WTC11 (cell line): ENCODE data around the gene TLNRD1. TPM values are rescaled to one million over a fixed set of nuclear protein-coding genes. Genes with fewer than 3 reads are reported as not detected.

ENCODE experiments used
- ATAC-seq: fragments of 200-7000 bp; cut with Tn5 transposase; 2 replicates; pipeline ENCODE4 v1.10.0; 2021; ENCODE audit warnings: mild to moderate bottlenecking, moderate library complexity
- CTCF ChIA-PET: fragments of 300-600 bp; sonication (Branson Sonifier 250); formaldehyde crosslinking; loops from one replicate; lab custom pipeline; 2021; ENCODE audit warnings: antibody characterized with exemption; lab: Charles Lee
- POLR2A ChIA-PET: fragments of 350-600 bp; sonication (Branson Sonifier 250); formaldehyde crosslinking; loops from one replicate; lab custom pipeline; 2021; ENCODE audit warnings: antibody characterized with exemption; lab: Charles Lee
- DNase-seq: peaks from one replicate; pipeline ENCODE4 v3.0.0; 2021; ENCODE audit warnings: low spot score
- H3K27ac Mint-ChIP-seq: 2 replicates; pipeline ENCODE4 v1.8.0; 2021; ENCODE audit warnings: mixed read lengths
- H3K27me3 Mint-ChIP-seq: 2 replicates; pipeline ENCODE4 v1.8.0; 2021; ENCODE audit warnings: low read depth, mild to moderate bottlenecking, moderate library complexity, mixed read lengths
- H3K36me3 Mint-ChIP-seq: 2 replicates; pipeline ENCODE4 v1.8.0; 2021; ENCODE audit warnings: mixed read lengths
- H3K4me1 Mint-ChIP-seq: 2 replicates; pipeline ENCODE4 v1.8.0; 2022; ENCODE audit warnings: mixed read lengths
- H3K4me3 Mint-ChIP-seq: 2 replicates; pipeline ENCODE4 v1.8.0; 2021; ENCODE audit warnings: mild to moderate bottlenecking, moderate library complexity, mixed read lengths
- H3K9me3 Mint-ChIP-seq: 2 replicates; pipeline ENCODE4 v1.8.0; 2021; ENCODE audit warnings: mixed read lengths
- ATF1 ChIP-seq: sonication (generic); formaldehyde crosslinking; IDR thresholded peaks from 2 replicates; pipeline ENCODE4 v1.8.1; 2023; ENCODE audit warnings: mild to moderate bottlenecking, moderate library complexity, missing genetic modification reagents
- ESRRA ChIP-seq: sonication (generic); formaldehyde crosslinking; IDR thresholded peaks from 2 replicates; pipeline ENCODE4 v1.8.1; 2022; ENCODE audit warnings: mild to moderate bottlenecking, missing genetic modification reagents, borderline replicate concordance
- ETV6 ChIP-seq: sonication (generic); formaldehyde crosslinking; IDR thresholded peaks from 2 replicates; pipeline ENCODE4 v1.8.1; 2022; ENCODE audit warnings: mild to moderate bottlenecking, missing genetic modification reagents
- FOXP1 ChIP-seq: sonication (generic); formaldehyde crosslinking; IDR thresholded peaks from 2 replicates; pipeline ENCODE4 v1.8.0; 2022; ENCODE audit warnings: missing genetic modification reagents, mild to moderate bottlenecking, moderate library complexity, borderline replicate concordance
- GABPB1 ChIP-seq: sonication (generic); formaldehyde crosslinking; IDR thresholded peaks from 2 replicates; pipeline ENCODE4 v1.8.1; 2023; ENCODE audit warnings: mild to moderate bottlenecking, missing genetic modification reagents
- GRHL2 ChIP-seq: fragments of 250-450 bp; sonication (Bioruptor Pico); IDR thresholded peaks from 2 replicates; pipeline ENCODE4 v1.8.0; 2022; ENCODE audit warnings: mild to moderate bottlenecking, moderate library complexity; ENCODE audit not compliant: insufficient replicate concordance, severe bottlenecking
- HMGA2 ChIP-seq: fragments of 250-450 bp; sonication (Bioruptor Pico); IDR thresholded peaks from 2 replicates; pipeline ENCODE4 v1.4.0; 2021; ENCODE audit warnings: mild to moderate bottlenecking, moderate library complexity
- IRF2 ChIP-seq: sonication (generic); formaldehyde crosslinking; IDR thresholded peaks from 2 replicates; pipeline ENCODE4 v1.8.0; 2022; ENCODE audit warnings: low read depth, missing genetic modification reagents, borderline replicate concordance
- JAZF1 ChIP-seq: fragments of 250-450 bp; sonication (Bioruptor Pico); IDR thresholded peaks from 2 replicates; pipeline ENCODE4 v1.9.0; 2021; ENCODE audit warnings: moderate library complexity, mild to moderate bottlenecking, inconsistent platforms
- NFYB ChIP-seq: sonication (generic); formaldehyde crosslinking; conservative IDR thresholded peaks from 2 replicates; pipeline ENCODE4 v1.8.0; 2022; ENCODE audit warnings: low read depth, missing genetic modification reagents
- OVOL2 ChIP-seq: fragments of 250-450 bp; sonication (Bioruptor Pico); IDR thresholded peaks from 2 replicates; pipeline ENCODE4 v1.9.0; 2021; ENCODE audit warnings: mild to moderate bottlenecking, borderline replicate concordance
- RORB ChIP-seq: fragments of 250-450 bp; sonication (Bioruptor Pico); IDR thresholded peaks from 2 replicates; pipeline ENCODE4 v1.9.0; 2021; ENCODE audit warnings: mild to moderate bottlenecking
- TP53 ChIP-seq: sonication (generic); formaldehyde crosslinking; IDR thresholded peaks from 2 replicates; pipeline ENCODE4 v1.8.1; 2023; ENCODE audit warnings: mild to moderate bottlenecking, missing genetic modification reagents
- ZNF232 ChIP-seq: sonication (generic); formaldehyde crosslinking; IDR thresholded peaks from 2 replicates; pipeline ENCODE4 v1.8.0; 2022; ENCODE audit warnings: mild to moderate bottlenecking, missing genetic modification reagents
- total RNA-seq: library from RNA; stranded (reverse); gene quantifications from 3 replicates; pipeline ENCODE4 v1.2.3, GENCODE V29; 2021
- TF ChIP-seq, protein P1 (sequence below): sonication (generic); formaldehyde crosslinking; IDR thresholded peaks from 2 replicates; pipeline ENCODE4 v1.8.0; 2022; ENCODE audit warnings: mild to moderate bottlenecking, missing genetic modification reagents
- TF ChIP-seq, protein P2 (sequence below): sonication (generic); formaldehyde crosslinking; conservative IDR thresholded peaks from 2 replicates; pipeline ENCODE4 v1.8.1; 2023; ENCODE audit warnings: mild to moderate bottlenecking, low read depth, missing genetic modification reagents, moderate library complexity
- TF ChIP-seq, protein P3 (sequence below): fragments of 250-450 bp; sonication (Bioruptor Pico); IDR thresholded peaks from 2 replicates; pipeline ENCODE4 v1.9.0; 2021; ENCODE audit warnings: mild to moderate bottlenecking
- TF ChIP-seq, protein P4 (sequence below): fragments of 250-450 bp; sonication (Bioruptor Pico); IDR thresholded peaks from 2 replicates; pipeline ENCODE4 v1.9.0; 2021; ENCODE audit warnings: mild to moderate bottlenecking, borderline replicate concordance
- TF ChIP-seq, protein P5 (sequence below): sonication (generic); formaldehyde crosslinking; IDR thresholded peaks from 2 replicates; pipeline ENCODE4 v1.8.1; 2022; ENCODE audit warnings: mild to moderate bottlenecking, moderate library complexity, missing genetic modification reagents
- TF ChIP-seq, protein P6 (sequence below): sonication (generic); formaldehyde crosslinking; IDR thresholded peaks from 2 replicates; pipeline ENCODE4 v1.8.0; 2023; ENCODE audit warnings: mild to moderate bottlenecking, missing genetic modification reagents
- TF ChIP-seq, protein P7 (sequence below): sonication (generic); formaldehyde crosslinking; IDR thresholded peaks from 2 replicates; pipeline ENCODE4 v1.8.1; 2022; ENCODE audit warnings: mild to moderate bottlenecking, missing genetic modification reagents, moderate library complexity, borderline replicate concordance

The TLNRD1 gene
- total RNA-seq, 1 experiment from 2014 or later = 26.7 TPM

DNA sequence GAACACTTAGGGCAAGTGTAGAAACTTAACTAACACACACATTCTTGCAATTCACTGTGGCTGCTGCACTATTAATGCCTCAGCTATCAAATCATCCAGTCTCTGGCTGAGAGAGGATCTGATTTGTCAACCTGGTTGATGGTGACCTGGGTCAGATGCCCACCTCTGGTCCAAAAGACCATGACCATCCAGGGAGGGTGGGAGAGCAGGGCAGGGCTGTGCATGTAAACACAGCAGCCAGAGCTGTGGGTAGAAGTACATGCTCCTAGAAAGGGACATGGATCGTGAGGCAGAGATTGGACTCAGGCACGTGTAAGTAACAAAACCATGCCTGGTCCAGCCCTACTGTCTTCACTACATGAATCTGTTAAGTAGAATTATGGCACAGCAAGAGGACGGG lies 28.4 kb upstream of the TLNRD1 start (continued):
- no peak for TF ChIP-seq ZNF232
- TF ChIP-seq JAZF1 (CRISPR knock-in tag) = no peak
- TF ChIP-seq, protein P1, sequence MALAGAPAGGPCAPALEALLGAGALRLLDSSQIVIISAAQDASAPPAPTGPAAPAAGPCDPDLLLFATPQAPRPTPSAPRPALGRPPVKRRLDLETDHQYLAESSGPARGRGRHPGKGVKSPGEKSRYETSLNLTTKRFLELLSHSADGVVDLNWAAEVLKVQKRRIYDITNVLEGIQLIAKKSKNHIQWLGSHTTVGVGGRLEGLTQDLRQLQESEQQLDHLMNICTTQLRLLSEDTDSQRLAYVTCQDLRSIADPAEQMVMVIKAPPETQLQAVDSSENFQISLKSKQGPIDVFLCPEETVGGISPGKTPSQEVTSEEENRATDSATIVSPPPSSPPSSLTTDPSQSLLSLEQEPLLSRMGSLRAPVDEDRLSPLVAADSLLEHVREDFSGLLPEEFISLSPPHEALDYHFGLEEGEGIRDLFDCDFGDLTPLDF (CRISPR knock-in tag) = no peak
- no peak for TF ChIP-seq NFYB
- TF ChIP-seq ETV6 (CRISPR knock-in tag) = no peak
- TF ChIP-seq, all 79 proteins: peak for 0

DNA sequence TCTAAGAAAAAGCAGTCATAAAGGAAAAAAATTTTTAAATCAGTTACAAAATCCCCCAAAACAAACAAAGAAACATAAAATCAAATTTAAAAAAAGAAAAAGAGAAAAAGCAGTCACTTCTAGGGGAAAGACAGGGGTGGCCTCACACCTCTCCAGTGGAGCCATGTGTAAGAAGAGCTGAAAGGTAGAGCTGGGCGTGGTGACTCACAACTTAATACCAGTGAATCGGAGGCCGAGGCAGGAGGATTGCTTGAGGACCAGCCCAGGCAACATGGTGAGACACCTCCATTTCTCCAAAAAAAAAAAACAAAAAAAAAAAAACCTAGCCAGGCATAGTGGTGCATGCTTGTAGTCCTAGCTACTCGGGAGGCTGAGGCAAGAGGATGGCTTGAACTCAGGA lies 25.8 kb upstream of the TLNRD1 start:
- peaks cover 17% of the 10 kb centered on the region for H3K36me3 Mint-ChIP-seq
- H3K4me1 Mint-ChIP-seq = peaks cover 57% of the 10 kb centered on the region
- CTCF ChIA-PET = interaction anchor here (0.6 to 5.2 kb wide), 6 partner anchors 20 to 388 kb away, joined by 3 to 82 read pairs (median 4); no protein-coding TSS in a partner anchor
- POLR2A ChIA-PET = no interaction called here
- TF ChIP-seq, protein P2, sequence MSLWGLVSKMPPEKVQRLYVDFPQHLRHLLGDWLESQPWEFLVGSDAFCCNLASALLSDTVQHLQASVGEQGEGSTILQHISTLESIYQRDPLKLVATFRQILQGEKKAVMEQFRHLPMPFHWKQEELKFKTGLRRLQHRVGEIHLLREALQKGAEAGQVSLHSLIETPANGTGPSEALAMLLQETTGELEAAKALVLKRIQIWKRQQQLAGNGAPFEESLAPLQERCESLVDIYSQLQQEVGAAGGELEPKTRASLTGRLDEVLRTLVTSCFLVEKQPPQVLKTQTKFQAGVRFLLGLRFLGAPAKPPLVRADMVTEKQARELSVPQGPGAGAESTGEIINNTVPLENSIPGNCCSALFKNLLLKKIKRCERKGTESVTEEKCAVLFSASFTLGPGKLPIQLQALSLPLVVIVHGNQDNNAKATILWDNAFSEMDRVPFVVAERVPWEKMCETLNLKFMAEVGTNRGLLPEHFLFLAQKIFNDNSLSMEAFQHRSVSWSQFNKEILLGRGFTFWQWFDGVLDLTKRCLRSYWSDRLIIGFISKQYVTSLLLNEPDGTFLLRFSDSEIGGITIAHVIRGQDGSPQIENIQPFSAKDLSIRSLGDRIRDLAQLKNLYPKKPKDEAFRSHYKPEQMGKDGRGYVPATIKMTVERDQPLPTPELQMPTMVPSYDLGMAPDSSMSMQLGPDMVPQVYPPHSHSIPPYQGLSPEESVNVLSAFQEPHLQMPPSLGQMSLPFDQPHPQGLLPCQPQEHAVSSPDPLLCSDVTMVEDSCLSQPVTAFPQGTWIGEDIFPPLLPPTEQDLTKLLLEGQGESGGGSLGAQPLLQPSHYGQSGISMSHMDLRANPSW (CRISPR knock-in tag) = no peak
- TF ChIP-seq TP53 (CRISPR knock-in tag) (no peak), GRHL2 (no peak), ZNF232 (no peak), GABPB1 (CRISPR knock-in tag) (no peak), NFYB (no peak), FOXP1 (CRISPR knock-in tag) (no peak), HMGA2 (CRISPR knock-in tag) (no peak), OVOL2 (no peak), ESRRA (CRISPR knock-in tag) (no peak), IRF2 (CRISPR knock-in tag) (no peak), RORB (CRISPR knock-in tag) (no peak), ATF1 (CRISPR knock-in tag) (no peak)
- TF ChIP-seq, protein P3, sequence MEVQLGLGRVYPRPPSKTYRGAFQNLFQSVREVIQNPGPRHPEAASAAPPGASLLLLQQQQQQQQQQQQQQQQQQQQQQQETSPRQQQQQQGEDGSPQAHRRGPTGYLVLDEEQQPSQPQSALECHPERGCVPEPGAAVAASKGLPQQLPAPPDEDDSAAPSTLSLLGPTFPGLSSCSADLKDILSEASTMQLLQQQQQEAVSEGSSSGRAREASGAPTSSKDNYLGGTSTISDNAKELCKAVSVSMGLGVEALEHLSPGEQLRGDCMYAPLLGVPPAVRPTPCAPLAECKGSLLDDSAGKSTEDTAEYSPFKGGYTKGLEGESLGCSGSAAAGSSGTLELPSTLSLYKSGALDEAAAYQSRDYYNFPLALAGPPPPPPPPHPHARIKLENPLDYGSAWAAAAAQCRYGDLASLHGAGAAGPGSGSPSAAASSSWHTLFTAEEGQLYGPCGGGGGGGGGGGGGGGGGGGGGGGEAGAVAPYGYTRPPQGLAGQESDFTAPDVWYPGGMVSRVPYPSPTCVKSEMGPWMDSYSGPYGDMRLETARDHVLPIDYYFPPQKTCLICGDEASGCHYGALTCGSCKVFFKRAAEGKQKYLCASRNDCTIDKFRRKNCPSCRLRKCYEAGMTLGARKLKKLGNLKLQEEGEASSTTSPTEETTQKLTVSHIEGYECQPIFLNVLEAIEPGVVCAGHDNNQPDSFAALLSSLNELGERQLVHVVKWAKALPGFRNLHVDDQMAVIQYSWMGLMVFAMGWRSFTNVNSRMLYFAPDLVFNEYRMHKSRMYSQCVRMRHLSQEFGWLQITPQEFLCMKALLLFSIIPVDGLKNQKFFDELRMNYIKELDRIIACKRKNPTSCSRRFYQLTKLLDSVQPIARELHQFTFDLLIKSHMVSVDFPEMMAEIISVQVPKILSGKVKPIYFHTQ (CRISPR knock-in tag) = no peak
- TF ChIP-seq, protein P4, sequence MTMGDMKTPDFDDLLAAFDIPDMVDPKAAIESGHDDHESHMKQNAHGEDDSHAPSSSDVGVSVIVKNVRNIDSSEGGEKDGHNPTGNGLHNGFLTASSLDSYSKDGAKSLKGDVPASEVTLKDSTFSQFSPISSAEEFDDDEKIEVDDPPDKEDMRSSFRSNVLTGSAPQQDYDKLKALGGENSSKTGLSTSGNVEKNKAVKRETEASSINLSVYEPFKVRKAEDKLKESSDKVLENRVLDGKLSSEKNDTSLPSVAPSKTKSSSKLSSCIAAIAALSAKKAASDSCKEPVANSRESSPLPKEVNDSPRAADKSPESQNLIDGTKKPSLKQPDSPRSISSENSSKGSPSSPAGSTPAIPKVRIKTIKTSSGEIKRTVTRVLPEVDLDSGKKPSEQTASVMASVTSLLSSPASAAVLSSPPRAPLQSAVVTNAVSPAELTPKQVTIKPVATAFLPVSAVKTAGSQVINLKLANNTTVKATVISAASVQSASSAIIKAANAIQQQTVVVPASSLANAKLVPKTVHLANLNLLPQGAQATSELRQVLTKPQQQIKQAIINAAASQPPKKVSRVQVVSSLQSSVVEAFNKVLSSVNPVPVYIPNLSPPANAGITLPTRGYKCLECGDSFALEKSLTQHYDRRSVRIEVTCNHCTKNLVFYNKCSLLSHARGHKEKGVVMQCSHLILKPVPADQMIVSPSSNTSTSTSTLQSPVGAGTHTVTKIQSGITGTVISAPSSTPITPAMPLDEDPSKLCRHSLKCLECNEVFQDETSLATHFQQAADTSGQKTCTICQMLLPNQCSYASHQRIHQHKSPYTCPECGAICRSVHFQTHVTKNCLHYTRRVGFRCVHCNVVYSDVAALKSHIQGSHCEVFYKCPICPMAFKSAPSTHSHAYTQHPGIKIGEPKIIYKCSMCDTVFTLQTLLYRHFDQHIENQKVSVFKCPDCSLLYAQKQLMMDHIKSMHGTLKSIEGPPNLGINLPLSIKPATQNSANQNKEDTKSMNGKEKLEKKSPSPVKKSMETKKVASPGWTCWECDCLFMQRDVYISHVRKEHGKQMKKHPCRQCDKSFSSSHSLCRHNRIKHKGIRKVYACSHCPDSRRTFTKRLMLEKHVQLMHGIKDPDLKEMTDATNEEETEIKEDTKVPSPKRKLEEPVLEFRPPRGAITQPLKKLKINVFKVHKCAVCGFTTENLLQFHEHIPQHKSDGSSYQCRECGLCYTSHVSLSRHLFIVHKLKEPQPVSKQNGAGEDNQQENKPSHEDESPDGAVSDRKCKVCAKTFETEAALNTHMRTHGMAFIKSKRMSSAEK (CRISPR knock-in tag) = no peak
- TF ChIP-seq, protein P5, sequence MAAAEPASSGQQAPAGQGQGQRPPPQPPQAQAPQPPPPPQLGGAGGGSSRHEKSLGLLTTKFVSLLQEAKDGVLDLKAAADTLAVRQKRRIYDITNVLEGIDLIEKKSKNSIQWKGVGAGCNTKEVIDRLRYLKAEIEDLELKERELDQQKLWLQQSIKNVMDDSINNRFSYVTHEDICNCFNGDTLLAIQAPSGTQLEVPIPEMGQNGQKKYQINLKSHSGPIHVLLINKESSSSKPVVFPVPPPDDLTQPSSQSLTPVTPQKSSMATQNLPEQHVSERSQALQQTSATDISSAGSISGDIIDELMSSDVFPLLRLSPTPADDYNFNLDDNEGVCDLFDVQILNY (CRISPR knock-in tag) = no peak
- TF ChIP-seq, protein P6, sequence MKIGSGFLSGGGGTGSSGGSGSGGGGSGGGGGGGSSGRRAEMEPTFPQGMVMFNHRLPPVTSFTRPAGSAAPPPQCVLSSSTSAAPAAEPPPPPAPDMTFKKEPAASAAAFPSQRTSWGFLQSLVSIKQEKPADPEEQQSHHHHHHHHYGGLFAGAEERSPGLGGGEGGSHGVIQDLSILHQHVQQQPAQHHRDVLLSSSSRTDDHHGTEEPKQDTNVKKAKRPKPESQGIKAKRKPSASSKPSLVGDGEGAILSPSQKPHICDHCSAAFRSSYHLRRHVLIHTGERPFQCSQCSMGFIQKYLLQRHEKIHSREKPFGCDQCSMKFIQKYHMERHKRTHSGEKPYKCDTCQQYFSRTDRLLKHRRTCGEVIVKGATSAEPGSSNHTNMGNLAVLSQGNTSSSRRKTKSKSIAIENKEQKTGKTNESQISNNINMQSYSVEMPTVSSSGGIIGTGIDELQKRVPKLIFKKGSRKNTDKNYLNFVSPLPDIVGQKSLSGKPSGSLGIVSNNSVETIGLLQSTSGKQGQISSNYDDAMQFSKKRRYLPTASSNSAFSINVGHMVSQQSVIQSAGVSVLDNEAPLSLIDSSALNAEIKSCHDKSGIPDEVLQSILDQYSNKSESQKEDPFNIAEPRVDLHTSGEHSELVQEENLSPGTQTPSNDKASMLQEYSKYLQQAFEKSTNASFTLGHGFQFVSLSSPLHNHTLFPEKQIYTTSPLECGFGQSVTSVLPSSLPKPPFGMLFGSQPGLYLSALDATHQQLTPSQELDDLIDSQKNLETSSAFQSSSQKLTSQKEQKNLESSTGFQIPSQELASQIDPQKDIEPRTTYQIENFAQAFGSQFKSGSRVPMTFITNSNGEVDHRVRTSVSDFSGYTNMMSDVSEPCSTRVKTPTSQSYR = no peak
- TF ChIP-seq, protein P7, sequence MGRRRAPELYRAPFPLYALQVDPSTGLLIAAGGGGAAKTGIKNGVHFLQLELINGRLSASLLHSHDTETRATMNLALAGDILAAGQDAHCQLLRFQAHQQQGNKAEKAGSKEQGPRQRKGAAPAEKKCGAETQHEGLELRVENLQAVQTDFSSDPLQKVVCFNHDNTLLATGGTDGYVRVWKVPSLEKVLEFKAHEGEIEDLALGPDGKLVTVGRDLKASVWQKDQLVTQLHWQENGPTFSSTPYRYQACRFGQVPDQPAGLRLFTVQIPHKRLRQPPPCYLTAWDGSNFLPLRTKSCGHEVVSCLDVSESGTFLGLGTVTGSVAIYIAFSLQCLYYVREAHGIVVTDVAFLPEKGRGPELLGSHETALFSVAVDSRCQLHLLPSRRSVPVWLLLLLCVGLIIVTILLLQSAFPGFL (CRISPR knock-in tag) = no peak
- H3K27me3 Mint-ChIP-seq = no peaks in the 10 kb centered on the region
- no peak overlapping the region for H3K4me3 Mint-ChIP-seq
- ATAC-seq = no peak
- H3K9me3 Mint-ChIP-seq = no peaks in the 10 kb centered on the region
- no peak for DNase-seq
- no peak overlapping the region for H3K27ac Mint-ChIP-seq
